Motor neuron (in vitro differentiated cells): Measurements from ENCODE around the gene KCNQ1. TPM values are rescaled to one million over a fixed set of nuclear protein-coding genes. Genes with fewer than 3 reads are reported as not detected.

Experiments
- ATAC-seq, 8 experiments: fragments of 200-7000 bp; cut with Tn5 transposase; replicated peaks in 6 of 8; 2 replicates each; pipeline ENCODE4 v1.8.0; 2021; ENCODE audit warnings: mild to moderate bottlenecking in 8 of 8, moderate library complexity in 8 of 8
- H3K27ac ChIP-seq, 2 donors: fragments of 250-450 bp; sonication (Bioruptor Pico); 2 replicates each; pipeline ENCODE4 v1.9.0; 2021; ENCODE audit warnings: antibody characterized with exemption in 2 of 2, mild to moderate bottlenecking in 2 of 2, moderate library complexity in 1 of 2
- H3K4me1 ChIP-seq, 2 donors: fragments of 250-450 bp; sonication (Bioruptor Pico); replicated peaks in 1 of 2; 2 replicates each; pipeline ENCODE4 v1.6.1; 2021; ENCODE audit warnings: antibody characterized with exemption in 2 of 2, mild to moderate bottlenecking in 2 of 2, moderate library complexity in 1 of 2
- H3K4me3 ChIP-seq, 5 donors: fragments of 250-450 bp; sonication (Bioruptor Pico); 2 replicates each; pipeline ENCODE4 v1.9.0; 2021; ENCODE audit warnings: antibody characterized with exemption in 5 of 5, mild to moderate bottlenecking in 5 of 5, moderate library complexity in 4 of 5
- WGBS, 10 experiments: fragments of 450-650 bp; shearing (Covaris generic); methylation state at CpG; one replicate each; pipeline ENCODE4 v1.0.0; 2022; 5-methylcytosine and 5-hydroxymethylcytosine counted together
- in situ Hi-C, 9 experiments: fragments of 400-800 bp; cut with MboI; loops; one replicate each; pipeline ENCODE4 v1.15.0; 2021; ENCODE audit warnings: low sequenced_read_pairs in 9 of 9, low pct_unique_long_range_greater_than_20kb in 2 of 9; ENCODE audit not compliant: unreplicated experiment in 9 of 9
- total RNA-seq, 8 experiments: library from RNA; unstranded; fragments of 300-600 nt; gene quantifications; 2 replicates each; pipeline versions ENCODE4 v1.2.3 to v1.2.4, GENCODE V29; 2022

The KCNQ1 gene
- total RNA-seq, 8 experiments from 2014 or later: 0.04 to 0.66 (median 0.20) TPM; not detected in 2

DNA sequence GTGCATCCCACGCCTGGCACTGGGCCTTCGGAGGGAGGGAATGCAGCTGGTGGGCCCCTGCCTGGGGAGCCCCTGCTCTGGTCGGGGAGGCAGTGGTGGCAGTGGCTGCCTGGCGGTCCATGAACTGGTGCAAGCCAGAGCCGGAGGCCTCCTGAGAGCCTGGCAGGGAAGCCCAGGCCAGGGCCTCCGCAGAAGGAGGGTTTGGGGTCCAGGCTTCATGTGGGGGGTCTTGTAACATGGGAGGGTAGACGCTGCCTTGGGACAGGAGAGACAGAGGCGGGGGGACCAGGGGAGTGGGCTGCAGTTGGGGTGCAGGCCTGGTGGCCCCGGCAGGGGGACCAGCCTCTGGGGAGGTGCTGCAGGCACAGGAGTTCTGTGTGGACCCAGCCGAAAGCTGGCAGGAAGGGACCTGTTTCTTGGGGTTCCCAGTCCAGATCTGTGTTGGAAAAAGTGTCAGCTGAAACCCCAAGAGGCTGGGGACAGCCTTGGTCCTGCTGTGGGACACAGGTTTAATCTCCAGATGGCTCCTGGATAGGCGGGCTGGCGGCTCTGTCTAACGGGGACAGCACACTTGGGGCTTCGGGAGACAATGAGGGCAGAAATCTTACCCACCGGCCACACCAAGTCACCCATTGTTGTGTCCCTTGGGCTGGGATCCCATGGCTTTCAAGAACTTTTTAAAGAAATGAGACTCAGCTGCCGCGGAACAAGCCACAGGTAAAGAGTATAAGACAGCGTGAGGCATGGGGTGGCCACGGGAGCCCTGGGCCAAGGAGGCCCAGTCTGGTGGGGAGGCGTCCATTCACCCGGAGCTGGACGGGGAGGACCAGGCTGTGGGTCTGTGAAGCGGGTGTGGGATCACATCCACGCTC, 73.5 kb downstream of the KCNQ1 start:
- ATAC-seq: no peak
- Histone ChIP-seq H3K4me3 (no peak overlapping the region), H3K4me1 (peaks cover 0 to 9% of the 10 kb centered on the region in 2 donors), H3K27ac (no peak overlapping the region)
- 40 to 90% (median 72%) methylated on average over 1 to 8 of the region's 24 CpGs; no CpG with 5 or more reads in 6 of the 10 experiments for WGBS, 10 experiments
- in situ Hi-C loops: loop anchor here in 2 of 9 experiments (10.0 to 25.0 kb wide), 2 partner anchors 84 to 306 kb away; no protein-coding TSS in a partner anchor

DNA sequence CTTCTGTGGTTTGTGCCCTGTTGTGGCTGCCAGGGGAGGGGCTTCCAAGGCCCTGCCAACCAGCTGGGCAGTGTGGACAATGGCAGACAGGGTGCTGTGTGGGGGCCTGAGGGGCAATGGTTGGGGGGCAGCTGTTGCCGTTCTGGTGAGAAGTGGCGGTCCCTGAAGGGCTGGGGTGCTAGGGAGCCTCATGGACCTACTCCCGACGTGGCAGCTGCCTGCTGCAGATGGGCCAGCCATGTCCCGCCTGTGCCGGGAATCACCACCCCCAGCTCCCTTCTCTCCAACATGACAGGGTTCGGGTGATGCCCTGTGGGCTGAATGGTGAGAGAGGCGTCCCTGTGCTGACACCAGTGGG, 74.2 kb downstream of the KCNQ1 start:
- no peak overlapping the region for H3K4me3 ChIP-seq
- H3K27ac ChIP-seq: no peak overlapping the region
- in situ Hi-C loops: loop anchor here in 2 of 9 experiments (10.0 to 25.0 kb wide), 2 partner anchors 84 to 307 kb away; no protein-coding TSS in a partner anchor
- WGBS, 10 experiments: 53 to 100% (median 81%) methylated on average over 1 to 6 of the region's 8 CpGs; no CpG with 5 or more reads in 6 of the 10 experiments
- H3K4me1 ChIP-seq: peaks cover 0 to 9% of the 10 kb centered on the region in 2 donors
- ATAC-seq: no peak

DNA sequence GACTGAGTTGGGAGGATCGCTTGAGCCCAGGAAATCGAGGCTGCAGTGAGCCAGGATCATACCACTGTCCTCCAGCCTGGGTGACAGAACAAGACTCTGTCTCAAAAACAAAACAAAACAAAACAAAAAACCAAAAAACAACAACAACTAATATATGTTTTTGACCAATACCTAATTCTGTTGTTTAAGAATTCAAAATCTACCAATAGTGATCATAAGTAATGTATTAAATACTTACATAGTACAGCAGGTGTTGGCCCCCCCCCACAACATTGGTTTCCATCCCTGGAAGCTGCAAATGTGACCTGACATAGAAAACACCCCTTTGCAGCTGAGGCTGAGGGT, 74.7 kb downstream of the KCNQ1 start:
- in situ Hi-C loops: loop anchor here in 2 of 9 experiments (10.0 to 25.0 kb wide), 2 partner anchors 85 to 307 kb away; no protein-coding TSS in a partner anchor
- WGBS, 10 experiments: 44 to 93% (median 74%) methylated on average over 1 to 2 of the region's 2 CpGs; no CpG with 5 or more reads in 5 of the 10 experiments
- ATAC-seq: no peak
- Histone ChIP-seq H3K4me3 (no peak overlapping the region), H3K27ac (no peak overlapping the region), H3K4me1 (peaks cover 0 to 9% of the 10 kb centered on the region in 2 donors)

- whole genome bisulfite sequencing, 10 experiments: 33 to 100% (median 56%) methylated on average over 1 to 14 of the region's 24 CpGs; no CpG with 5 or more reads in 3 of the 10 experiments
- peak in 5 of 8 experiments; percentile 39 to 75 (median 43) for ATAC-seq
- H3K4me3 ChIP-seq: no peak overlapping the region
- H3K27ac ChIP-seq: no peak overlapping the region
- in situ Hi-C loops: loop anchor here in 3 of 9 experiments (10.0 to 25.0 kb wide), 2 partner anchors 85 to 308 kb away; no protein-coding TSS in a partner anchor
- peaks cover 0 to 9% of the 10 kb centered on the region in 2 donors for H3K4me1 ChIP-seq
Measured at GRCh38 chr11:2519862-2520735, 75.3 kb downstream of the KCNQ1 start.

GRCh38 chr11:2520736-2521035, 75.9 kb downstream of the KCNQ1 start:
- in situ Hi-C loops: loop anchor here in 2 of 9 experiments (10.0 to 25.0 kb wide), 2 partner anchors 86 to 308 kb away; no protein-coding TSS in a partner anchor
- 35 to 80% (median 66%) methylated on average over 1 to 6 of the region's 7 CpGs; no CpG with 5 or more reads in 3 of the 10 experiments for WGBS, 10 experiments
- ATAC-seq: no peak

DNA sequence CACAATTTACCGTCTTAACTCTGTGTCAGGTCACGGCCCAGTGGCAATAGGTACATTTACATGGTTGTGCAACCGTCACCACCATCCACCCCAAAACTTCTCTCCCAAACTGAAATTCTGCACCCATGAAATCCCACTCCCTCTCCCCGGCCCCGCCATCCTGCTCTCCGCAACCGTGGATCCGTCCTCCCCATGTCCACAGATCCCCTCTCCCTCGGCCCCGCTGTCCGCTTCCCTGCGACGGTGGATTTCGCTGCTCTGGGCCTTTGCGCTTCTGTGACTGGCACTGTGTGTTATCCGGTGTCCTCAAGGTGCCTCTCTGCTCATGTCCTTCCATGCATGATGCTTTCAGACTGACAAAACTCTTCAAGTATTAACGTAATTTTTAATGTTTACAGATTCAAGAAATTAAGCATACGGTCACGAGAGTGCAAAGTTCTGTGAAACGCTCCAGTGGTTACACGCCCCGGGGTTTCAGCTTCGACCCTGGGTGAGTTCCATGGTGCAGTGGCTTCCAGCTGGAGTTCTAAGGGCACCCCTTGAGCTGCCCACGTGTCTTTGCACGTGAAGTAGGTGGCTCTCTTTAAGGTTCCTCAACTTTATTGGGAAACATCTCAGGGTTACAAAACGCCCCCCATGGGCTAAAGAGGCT, 76.4 kb downstream of the KCNQ1 start:
- in situ Hi-C loops: loop anchor here in 2 of 9 experiments (10.0 to 25.0 kb wide), 2 partner anchors 86 to 309 kb away; no protein-coding TSS in a partner anchor
- no peak for ATAC-seq
- Histone ChIP-seq H3K4me3 (no peak overlapping the region), H3K27ac (no peak overlapping the region), H3K4me1 (peaks cover 0 to 9% of the 10 kb centered on the region in 2 donors)
- WGBS, 10 experiments: 0 to 100% (median 73%) methylated on average over 1 to 13 of the region's 26 CpGs; no CpG with 5 or more reads in 2 of the 10 experiments

More at GRCh38 chr11:2520736-2521035, 75.9 kb downstream of the KCNQ1 start:
- Histone ChIP-seq H3K4me1 (peaks cover 0 to 9% of the 10 kb centered on the region in 2 donors), H3K4me3 (no peak overlapping the region), H3K27ac (no peak overlapping the region)

- ATAC-seq: no peak
- Histone ChIP-seq H3K4me1 (peaks cover 0 to 9% of the 10 kb centered on the region in 2 donors), H3K4me3 (no peak overlapping the region), H3K27ac (no peak overlapping the region)
- WGBS, 10 experiments: 0 to 83% (median 40%) methylated on average over 1 to 15 of the region's 35 CpGs; no CpG with 5 or more reads in 5 of the 10 experiments
- in situ Hi-C loops: loop anchor here in 2 of 9 experiments (10.0 to 25.0 kb wide), 2 partner anchors 87 to 310 kb away; no protein-coding TSS in a partner anchor
Measured at GRCh38 chr11:2521733-2522630, 77.2 kb downstream of the KCNQ1 start.

- Histone ChIP-seq H3K4me3 (no peak overlapping the region), H3K27ac (no peak overlapping the region), H3K4me1 (peaks cover 0 to 9% of the 10 kb centered on the region in 2 donors)
- in situ Hi-C loops: loop anchor here in 2 of 9 experiments (10.0 to 25.0 kb wide), 2 partner anchors 88 to 310 kb away; no protein-coding TSS in a partner anchor
- ATAC-seq: no peak
- 60 to 93% (median 78%) methylated on average over 1 to 8 of the region's 17 CpGs; no CpG with 5 or more reads in 4 of the 10 experiments for whole genome bisulfite sequencing, 10 experiments
Measured at GRCh38 chr11:2522631-2523255, 77.9 kb downstream of the KCNQ1 start.

DNA sequence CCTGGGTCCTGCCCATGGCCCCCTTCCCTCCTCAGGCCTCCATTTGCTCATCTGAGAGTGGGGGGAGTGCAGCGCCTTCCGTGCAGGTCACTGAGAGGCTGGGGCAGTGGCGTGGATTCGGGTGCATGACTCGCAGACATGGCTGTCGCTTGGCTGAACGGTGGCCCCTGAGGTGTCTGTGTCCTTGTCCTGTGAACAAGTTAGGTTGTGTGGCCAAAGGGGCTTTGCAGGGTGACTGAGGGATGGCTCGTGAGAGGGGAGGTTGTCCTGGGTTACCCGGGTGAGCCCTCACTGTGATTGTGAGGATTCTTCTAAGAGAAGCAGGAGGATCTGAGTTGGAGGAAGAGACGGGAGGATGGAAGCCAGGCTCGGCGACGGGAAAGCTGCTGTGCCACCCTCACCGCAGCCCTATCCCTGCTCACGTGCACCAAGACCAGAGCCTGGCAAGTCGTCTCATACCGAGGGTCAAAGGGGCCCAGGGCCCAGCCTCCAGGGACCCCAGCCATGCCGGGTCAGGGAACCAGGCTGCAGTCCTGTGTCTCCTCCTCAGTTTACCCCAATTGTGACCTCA, 79.1 kb downstream of the KCNQ1 start:
- Histone ChIP-seq H3K27ac (no peak overlapping the region), H3K4me1 (peaks cover 0 to 9% of the 10 kb centered on the region in 2 donors), H3K4me3 (no peak overlapping the region)
- WGBS, 10 experiments: 0 to 78% (median 65%) methylated on average over 2 to 14 of the region's 18 CpGs; no CpG with 5 or more reads in 2 of the 10 experiments
- in situ Hi-C loops: loop anchor here in 2 of 9 experiments (10.0 to 25.0 kb wide), 2 partner anchors 89 to 312 kb away; no protein-coding TSS in a partner anchor
- no peak for ATAC-seq

GRCh38 chr11:2524446-2525165, 79.8 kb downstream of the KCNQ1 start:
- H3K4me1 ChIP-seq: peaks cover 0 to 5% of the 10 kb centered on the region in 2 donors
- H3K4me3 ChIP-seq: no peak overlapping the region
- WGBS, 10 experiments: 20 to 100% (median 74%) methylated on average over 1 to 10 of the region's 15 CpGs; no CpG with 5 or more reads in 4 of the 10 experiments
- in situ Hi-C loops: loop anchor here in 3 of 9 experiments (10.0 to 25.0 kb wide), 3 partner anchors 90 to 363 kb away; partner anchors contain the start of gene CDKN1C (in 1 of the 3)
- ATAC-seq: no peak
- H3K27ac ChIP-seq: no peak overlapping the region
